H1 (cell line): ENCODE measurements around the gene PWP2. TPM values are rescaled to one million over a fixed set of nuclear protein-coding genes. Genes with fewer than 3 reads are reported as not detected.
"Not testable (repeated sequence)": the region's sequence is repeated elsewhere in the genome, so short reads cannot be mapped to it uniquely, and the experiment has no call there.

Source experiments
- CTCF ChIA-PET: fragments of 300-600 bp; sonication (Branson Sonifier 250); formaldehyde crosslinking; loops from one replicate; lab custom pipeline; 2021; ENCODE audit not compliant: partially characterized antibody; lab: Charles Lee
- POLR2A ChIA-PET: fragments of 300-600 bp; sonication (Branson Sonifier 250); formaldehyde crosslinking; loops from one replicate; lab custom pipeline; 2021; ENCODE audit warnings: inconsistent platforms; ENCODE audit not compliant: partially characterized antibody; lab: Charles Lee
- DNase-seq, 2 experiments: peaks; one replicate each; pipeline versions ENCODE4 v3.0.0 to v3.0.0-alpha.2; 2010 to 2022; ENCODE audit warnings: low spot score in 2 of 2, low read depth in 1 of 2, mixed read lengths in 1 of 2
- FAIRE-seq: peaks from 2 replicates; lab custom pipeline; 2011; peaks lifted over from hg19 to GRCh38; lab: Jason Lieb, UNC
- H2AFZ ChIP-seq: 2 replicates; pipeline ENCODE4 v1.8.1; 2012; ENCODE audit warnings: low read length, inconsistent platforms
- H2AK5ac ChIP-seq: 2 replicates; pipeline ENCODE4 v1.6.1; 2013; ENCODE audit warnings: low read depth, low read length
- H2BK120ac ChIP-seq: replicated peaks from 2 replicates; pipeline ENCODE3; 2013; ENCODE audit warnings: low read depth, low read length, inconsistent platforms
- H2BK12ac ChIP-seq: 2 replicates; pipeline ENCODE4 v1.6.1; 2013; ENCODE audit warnings: low read depth, low read length
- H2BK15ac ChIP-seq: 2 replicates; pipeline ENCODE4 v1.6.1; 2013; ENCODE audit warnings: low read length
- H2BK20ac ChIP-seq: 2 replicates; pipeline ENCODE4 v1.6.1; 2013; ENCODE audit warnings: low read length
- H2BK5ac ChIP-seq: 2 replicates; pipeline ENCODE4 v1.6.1; 2013; ENCODE audit warnings: low read depth, low read length
- H3K14ac ChIP-seq: 2 replicates; pipeline ENCODE4 v1.6.1; 2013; ENCODE audit warnings: inconsistent platforms; ENCODE audit not compliant: insufficient read length
- H3K18ac ChIP-seq: 2 replicates; pipeline ENCODE4 v1.6.1; 2013; ENCODE audit warnings: low read length; ENCODE audit errors: extremely low read depth
- H3K23ac ChIP-seq: 2 replicates; pipeline ENCODE4 v1.6.1; 2013; ENCODE audit warnings: inconsistent platforms; ENCODE audit not compliant: insufficient read length
- H3K23me2 ChIP-seq: 2 replicates; pipeline ENCODE4 v1.6.1; 2013; ENCODE audit warnings: low read depth, low read length
- H3K27ac ChIP-seq: 2 replicates; pipeline ENCODE4 v1.6.1; 2011; ENCODE audit warnings: low read depth, low read length, inconsistent platforms
- H3K27me3 ChIP-seq, 4 experiments: replicated peaks in 1 of 4; 1 replicate in 1 of 4; 2 replicates in 3 of 4; pipeline versions ENCODE4 v1.6.1 to v1.8.1; 2011 to 2013; ENCODE audit warnings: low read length in 3 of 4, mild to moderate bottlenecking in 3 of 4, inconsistent platforms in 2 of 4, mixed read lengths in 2 of 4, moderate library complexity in 1 of 4; ENCODE audit not compliant: control insufficient read depth in 3 of 4, insufficient read depth in 3 of 4; ENCODE audit errors: extremely low read depth in 1 of 4
- H3K36me3 ChIP-seq, 4 experiments: 2 replicates each; pipeline versions ENCODE4 v1.6.1 to v1.8.1; 2011 to 2013; ENCODE audit warnings: mild to moderate bottlenecking in 4 of 4, low read length in 3 of 4, moderate library complexity in 2 of 4, control low read depth in 1 of 4, inconsistent platforms in 1 of 4; ENCODE audit not compliant: insufficient read depth in 4 of 4, control insufficient read depth in 2 of 4
- H3K4ac ChIP-seq: replicated peaks from 2 replicates; pipeline ENCODE3; 2013; ENCODE audit warnings: low read length, low read depth, mixed read lengths, inconsistent platforms; ENCODE audit not compliant: insufficient read length
- H3K4me1 ChIP-seq, 4 experiments: replicated peaks in 1 of 4; 1 replicate in 1 of 4; 2 replicates in 3 of 4; pipeline versions ENCODE4 v1.6.1 to v1.8.1; 2011 to 2013; ENCODE audit warnings: low read length in 3 of 4, inconsistent platforms in 2 of 4, mixed read lengths in 1 of 4; ENCODE audit not compliant: insufficient read depth in 4 of 4, control insufficient read depth in 3 of 4
- H3K4me2 ChIP-seq, 2 experiments: 2 replicates each; pipeline versions ENCODE4 v1.6.1 to v1.8.1; 2011 to 2013; ENCODE audit warnings: low read depth in 2 of 2, low read length in 2 of 2, control low read depth in 1 of 2, inconsistent platforms in 1 of 2, mild to moderate bottlenecking in 1 of 2; ENCODE audit not compliant: insufficient read depth in 1 of 2
- H3K4me3 ChIP-seq, 4 experiments: fragments of 200-600, 300-600 bp in 1 of 4; sonication (generic), shearing (Covaris generic), sonication (Bioruptor Twin) in 1 of 4; 2 replicates each; pipeline versions ENCODE4 v1.5.1 to v1.8.1; 2011 to 2016; ENCODE audit warnings: low read length in 4 of 4, low read depth in 3 of 4, control low read depth in 2 of 4, inconsistent platforms in 2 of 4, mild to moderate bottlenecking in 2 of 4, mixed read lengths in 1 of 4, moderate library complexity in 1 of 4; ENCODE audit not compliant: insufficient read depth in 2 of 4; ENCODE audit errors: extremely low read depth in 1 of 4
- H3K56ac ChIP-seq: replicated peaks from 2 replicates; pipeline ENCODE3; 2013; ENCODE audit warnings: low read depth, mild to moderate bottlenecking, mixed read lengths, low read length, inconsistent platforms; ENCODE audit not compliant: insufficient read length
- H3K79me1 ChIP-seq: 2 replicates; pipeline ENCODE4 v1.6.1; 2013; ENCODE audit warnings: low read depth, low read length, control low read depth
- H3K79me2 ChIP-seq, 2 experiments: 2 replicates each; pipeline versions ENCODE4 v1.6.1 to v1.8.1; 2012 to 2013; ENCODE audit warnings: low read length in 2 of 2, mild to moderate bottlenecking in 2 of 2, inconsistent platforms in 1 of 2; ENCODE audit not compliant: insufficient read depth in 2 of 2, control insufficient read depth in 1 of 2
- H3K9ac ChIP-seq, 4 experiments: replicated peaks in 1 of 4; 1 replicate in 1 of 4; 2 replicates in 3 of 4; pipeline versions ENCODE4 v1.6.1 to v1.8.1; 2011 to 2013; ENCODE audit warnings: low read depth in 3 of 4, low read length in 3 of 4, control low read depth in 2 of 4, mild to moderate bottlenecking in 2 of 4, moderate library complexity in 2 of 4, inconsistent platforms in 1 of 4; ENCODE audit errors: extremely low read depth in 1 of 4
- H3K9me3 ChIP-seq, 2 experiments: 2 replicates each; pipeline versions ENCODE4 v1.6.1 to v1.8.1; 2012 to 2013; ENCODE audit warnings: mild to moderate bottlenecking in 2 of 2, moderate library complexity in 2 of 2, control low read depth in 1 of 2, inconsistent platforms in 1 of 2, low read depth in 1 of 2, low read length in 1 of 2, mixed read lengths in 1 of 2; ENCODE audit not compliant: insufficient read depth in 2 of 2
- H4K20me1 ChIP-seq, 2 experiments: replicated peaks in 1 of 2; 2 replicates each; pipeline versions ENCODE3 to v1.8.1; 2011 to 2013; ENCODE audit warnings: inconsistent platforms in 2 of 2, low read length in 2 of 2, mild to moderate bottlenecking in 1 of 2; ENCODE audit not compliant: insufficient read depth in 2 of 2, control insufficient read depth in 1 of 2
- H4K5ac ChIP-seq: 2 replicates; pipeline ENCODE4 v1.6.1; 2013; ENCODE audit warnings: low read length, low read depth, mixed read lengths, inconsistent platforms; ENCODE audit not compliant: insufficient read length
- H4K8ac ChIP-seq: 2 replicates; pipeline ENCODE4 v1.8.0; 2013; ENCODE audit warnings: mild to moderate bottlenecking, moderate library complexity, low read length, inconsistent platforms; ENCODE audit not compliant: insufficient read depth; ENCODE audit errors: extremely low read depth
- H4K91ac ChIP-seq: replicated peaks from 2 replicates; pipeline ENCODE3; 2013; ENCODE audit warnings: low read length, mixed read lengths, inconsistent platforms; ENCODE audit not compliant: insufficient read length
- WGBS, 2 experiments: shearing (Covaris generic) in 1 of 2; methylation state at CpG; one replicate each; pipeline versions ENCODE4 v1.1.6 to v1.1.7; 2013 to 2015; ENCODE audit warnings: low lambda C conversion rate in 2 of 2, mixed read lengths in 2 of 2, inconsistent platforms in 1 of 2, low coverage in 1 of 2, missing lambda C conversion rate in 1 of 2; ENCODE audit not compliant: insufficient replicate concordance in 2 of 2, insufficient coverage in 1 of 2, insufficient read length in 1 of 2; ENCODE audit errors: extremely low coverage in 1 of 2, missing lambda C conversion rate in 1 of 2; 5-methylcytosine and 5-hydroxymethylcytosine counted together
- polyA plus RNA-seq, 7 experiments: library from polyadenylated mRNA; depleted of rRNA in 3 of 7; stranded (reverse) in 5 of 7; unstranded in 2 of 7; fragments of >200 nt in 5 of 7; fragments of 200-250 nt in 2 of 7; gene quantifications; 1 replicate in 5 of 7; 2 replicates in 1 of 7; 4 replicates in 1 of 7; pipeline versions ENCODE4 v1.2.1 to v1.2.3, GENCODE V29; 2011 to 2013; ENCODE audit warnings: missing spikeins in 2 of 7, mixed read lengths in 2 of 7
- total RNA-seq: library from RNA; stranded (reverse); fragmentation: NEBNext Ultra II Directional; extraction: Animal tissue kit (Norgen Biotek cat#: 25700); gene quantifications from 2 replicates; pipeline ENCODE4 v1.2.1, GENCODE V29; 2021

Gene PWP2
- total and polyA plus RNA-seq, 2 of the 8 experiments (the other 6 are each of a cell fraction or from before 2014, with no cell fraction given): 4.4 to 6.7 TPM

DNA sequence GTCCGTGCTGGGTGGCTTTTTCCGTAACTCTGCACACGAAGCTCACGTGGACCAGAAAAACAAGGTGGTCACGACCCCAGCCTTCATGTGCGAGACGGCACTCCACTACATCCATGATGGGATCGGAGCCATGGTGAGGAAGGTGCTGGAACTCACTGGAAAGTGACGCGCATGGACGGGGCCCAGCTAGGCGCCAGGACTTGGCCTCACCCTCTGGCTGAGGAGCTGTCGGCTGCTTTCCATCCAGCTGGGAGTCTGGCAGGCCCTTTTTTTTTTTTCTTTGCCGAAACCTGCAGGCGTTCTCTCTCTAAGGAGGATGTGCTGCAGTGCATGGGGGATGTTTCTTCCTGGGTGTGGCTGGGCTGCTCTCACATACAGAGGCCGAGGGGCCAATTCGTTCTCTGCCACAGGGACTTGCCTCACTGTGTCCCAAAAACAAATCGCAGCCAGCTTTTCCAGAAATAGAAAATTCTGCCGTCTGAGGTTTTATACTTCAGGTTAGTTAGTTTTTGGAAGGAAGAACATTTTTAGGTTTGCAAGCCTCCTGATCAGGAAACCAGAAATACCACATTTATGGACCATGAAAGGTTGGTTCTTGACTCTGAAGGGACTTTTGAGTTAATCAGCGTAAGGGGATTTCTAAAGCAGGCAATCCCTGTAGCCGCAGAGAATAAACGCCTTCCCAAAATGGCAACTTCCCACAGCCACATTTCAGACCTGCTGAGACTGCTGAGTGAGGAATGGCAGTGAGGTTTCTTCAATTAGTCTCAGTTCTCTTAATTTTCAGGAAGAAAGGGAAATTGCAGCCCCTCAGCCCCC, 37.8 kb downstream of the PWP2 start:
- H4K8ac ChIP-seq, H2BK120ac ChIP-seq, H3K27me3 ChIP-seq, H3K9ac ChIP-seq, H3K4me3 ChIP-seq, H3K79me1 ChIP-seq, POLR2A ChIA-PET, H2AFZ ChIP-seq, H3K23me2 ChIP-seq, H3K27ac ChIP-seq, H3K14ac ChIP-seq, H2BK5ac ChIP-seq, H3K23ac ChIP-seq, FAIRE-seq, H4K5ac ChIP-seq, H3K4me2 ChIP-seq, H3K56ac ChIP-seq, H3K9me3 ChIP-seq, H2BK15ac ChIP-seq, H2BK12ac ChIP-seq, H2AK5ac ChIP-seq, H3K4me1 ChIP-seq, DNase-seq, H3K36me3 ChIP-seq, H2BK20ac ChIP-seq, H3K79me2 ChIP-seq, H3K18ac ChIP-seq, H4K91ac ChIP-seq, H4K20me1 ChIP-seq, CTCF ChIA-PET, H3K4ac ChIP-seq: not testable (repeated sequence)
- WGBS, 2 experiments: no CpG with 5 or more reads among the region's 22 CpGs

DNA sequence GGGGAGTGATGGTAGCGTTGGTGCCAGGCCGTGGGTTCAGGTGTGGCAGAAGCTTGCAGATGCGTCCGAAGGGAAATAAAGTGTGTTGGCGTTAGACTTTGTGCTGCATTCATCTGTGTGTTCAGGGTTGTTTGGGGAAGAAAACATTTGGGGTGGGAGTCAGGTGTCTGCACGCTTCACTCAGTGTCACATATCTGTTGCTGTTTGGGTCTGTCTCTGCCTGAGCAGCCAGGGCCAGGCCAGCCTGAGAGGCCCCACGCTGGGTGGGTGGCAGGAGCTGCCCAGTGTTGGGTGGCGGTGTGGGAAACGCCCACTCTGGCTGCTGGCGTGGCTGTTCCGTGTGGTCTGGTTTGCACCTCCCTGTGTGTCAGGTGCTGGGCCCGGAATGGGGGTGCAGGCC, 38.4 kb downstream of the PWP2 start:
- DNase-seq, H3K23me2 ChIP-seq, H2AK5ac ChIP-seq, H3K79me2 ChIP-seq, H3K4me2 ChIP-seq, H4K8ac ChIP-seq, H3K56ac ChIP-seq, H3K4me3 ChIP-seq, H2BK20ac ChIP-seq, CTCF ChIA-PET, POLR2A ChIA-PET, H4K20me1 ChIP-seq, H3K23ac ChIP-seq, H3K79me1 ChIP-seq, H4K91ac ChIP-seq, H3K18ac ChIP-seq, H2BK12ac ChIP-seq, H2AFZ ChIP-seq, H4K5ac ChIP-seq, H3K4me1 ChIP-seq, H3K9me3 ChIP-seq, H3K4ac ChIP-seq, H2BK5ac ChIP-seq, H2BK120ac ChIP-seq, FAIRE-seq, H3K27ac ChIP-seq, H3K14ac ChIP-seq, H3K27me3 ChIP-seq, H2BK15ac ChIP-seq, H3K36me3 ChIP-seq, H3K9ac ChIP-seq: not testable (repeated sequence)
- no CpG with 5 or more reads among the region's 12 CpGs for WGBS, 2 experiments
